ENCODE measurements around the gene AQP12B.

- no peak for TF ChIP-seq EZH2phosphoT487 (IDR thresholded peaks at IDR 0.05; ENCODE audit: insufficient read depth, low read depth)
- no peak for TF ChIP-seq EZH2 (IDR thresholded peaks at IDR 0.05; ENCODE audit: insufficient read depth, poor library complexity, severe bottlenecking)
Observed at GRCh38 chr2:240646176-240646899, 36.3 kb downstream of the AQP12B start.

Measured in GM23248 (cell line).